H54 (cell line): Measurements from ENCODE around the gene CDH23.

Source experiments
- DNase-seq: peaks from one replicate; pipeline ENCODE4 v3.0.0; 2011; ENCODE audit warnings: low spot score, mixed read lengths; ENCODE audit not compliant: insufficient read length
- FAIRE-seq: peaks from 3 replicates; lab custom pipeline; 2011; peaks lifted over from hg19 to GRCh38; lab: Jason Lieb, UNC
- POLR2A ChIP-seq: IDR thresholded peaks from 2 replicates; pipeline ENCODE4 v1.6.1; 2011; ENCODE audit warnings: low read depth, mild to moderate bottlenecking, low read length

Gene CDH23

GRCh38 chr10:71483885-71484751, 87.4 kb downstream of the CDH23 start:
- FAIRE-seq (no peak), DNase-seq (no peak)
- no peak for TF ChIP-seq POLR2A

DNA sequence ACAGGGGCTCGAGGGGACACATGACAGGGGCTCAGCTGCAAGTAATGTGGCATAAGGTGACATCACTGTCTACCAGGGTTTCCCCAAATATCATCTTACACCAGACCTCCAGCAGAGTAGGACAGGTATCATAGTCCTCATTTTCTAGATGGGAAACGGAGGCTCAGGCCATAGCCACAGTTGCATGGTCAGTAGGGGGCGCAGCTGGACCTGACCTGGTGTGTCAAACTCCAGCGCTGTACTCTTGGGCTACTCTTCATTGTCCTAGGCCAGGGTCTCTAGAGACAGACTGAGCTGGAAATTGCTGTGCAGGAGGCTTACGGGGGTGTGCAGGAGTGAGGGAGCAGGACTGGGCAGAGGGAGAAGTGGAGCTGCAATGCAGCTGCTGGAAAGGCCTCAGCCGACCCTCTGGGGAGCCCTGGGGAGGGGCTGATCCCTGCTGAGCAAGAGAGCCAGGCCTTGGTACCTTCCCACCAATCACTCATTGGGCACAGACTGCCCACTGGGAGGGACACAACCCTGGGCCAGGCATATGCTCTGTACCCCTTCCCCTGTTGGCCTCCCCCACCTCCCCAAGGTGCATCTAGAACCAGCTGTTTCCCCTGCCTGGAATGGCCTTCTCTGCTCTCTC, 89.9 kb downstream of the CDH23 start:
- TF ChIP-seq POLR2A: no peak
- DNase-seq (peak; percentile 46), FAIRE-seq (no peak)

- FAIRE-seq (no peak), DNase-seq (no peak)
- TF ChIP-seq POLR2A: no peak
Observed at GRCh38 chr10:71487726-71488125, 91.0 kb downstream of the CDH23 start.

DNA sequence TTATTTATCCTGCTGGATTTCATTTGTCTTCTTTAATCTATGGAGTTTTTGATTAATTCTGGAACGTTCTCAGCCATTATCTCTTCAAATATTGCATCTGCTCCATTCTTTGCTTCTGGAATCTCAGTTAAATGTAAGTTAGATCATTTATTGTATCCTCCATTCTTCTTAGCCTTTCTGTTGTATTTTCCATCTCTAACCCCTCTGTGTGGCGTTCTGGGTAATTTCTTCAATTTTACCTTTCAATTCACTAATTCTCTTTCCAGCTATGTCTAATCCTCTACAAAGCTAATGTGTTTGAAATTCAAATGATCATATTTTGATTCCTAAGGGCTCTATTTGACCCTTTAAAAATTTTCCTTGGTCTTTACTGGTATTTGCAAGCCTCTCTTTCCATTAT, 92.4 kb downstream of the CDH23 start:
- FAIRE-seq: no peak
- TF ChIP-seq POLR2A: no peak
- no peak for DNase-seq

GRCh38 chr10:71492872-71493271, 96.2 kb downstream of the CDH23 start:
- FAIRE-seq (no peak), DNase-seq (no peak)
- no peak for TF ChIP-seq POLR2A

DNA sequence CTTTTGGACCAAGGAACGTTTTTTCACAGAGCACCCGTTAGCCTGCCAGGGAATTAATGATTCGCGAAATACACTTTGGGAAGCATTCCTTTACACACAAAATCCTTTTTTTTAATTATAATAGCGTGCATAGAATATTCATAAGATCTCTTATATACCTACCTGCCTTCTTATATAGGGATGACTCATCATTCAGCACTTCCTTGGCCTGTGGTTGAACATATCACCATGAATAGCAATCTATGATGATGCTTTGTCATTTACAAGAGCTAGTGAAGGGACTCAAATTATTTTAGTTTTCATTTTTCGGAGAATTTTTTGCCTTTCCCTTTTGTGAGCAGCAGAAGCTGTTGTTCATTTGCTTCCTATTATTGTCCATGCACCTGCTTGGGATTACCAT, 97.0 kb downstream of the CDH23 start:
- no peak for FAIRE-seq

GRCh38 chr10:71494476-71494875, 97.8 kb downstream of the CDH23 start:
- DNase-seq: no peak
- no peak for FAIRE-seq

More for the DNA sequence above, 97.0 kb downstream of the CDH23 start:
- TF ChIP-seq POLR2A: no peak
- DNase-seq: no peak

GRCh38 chr10:71494980-71495381, 98.3 kb downstream of the CDH23 start:
- no peak for TF ChIP-seq POLR2A
- DNase-seq (no peak), FAIRE-seq (no peak)

More at GRCh38 chr10:71494476-71494875, 97.8 kb downstream of the CDH23 start:
- no peak for TF ChIP-seq POLR2A

DNA sequence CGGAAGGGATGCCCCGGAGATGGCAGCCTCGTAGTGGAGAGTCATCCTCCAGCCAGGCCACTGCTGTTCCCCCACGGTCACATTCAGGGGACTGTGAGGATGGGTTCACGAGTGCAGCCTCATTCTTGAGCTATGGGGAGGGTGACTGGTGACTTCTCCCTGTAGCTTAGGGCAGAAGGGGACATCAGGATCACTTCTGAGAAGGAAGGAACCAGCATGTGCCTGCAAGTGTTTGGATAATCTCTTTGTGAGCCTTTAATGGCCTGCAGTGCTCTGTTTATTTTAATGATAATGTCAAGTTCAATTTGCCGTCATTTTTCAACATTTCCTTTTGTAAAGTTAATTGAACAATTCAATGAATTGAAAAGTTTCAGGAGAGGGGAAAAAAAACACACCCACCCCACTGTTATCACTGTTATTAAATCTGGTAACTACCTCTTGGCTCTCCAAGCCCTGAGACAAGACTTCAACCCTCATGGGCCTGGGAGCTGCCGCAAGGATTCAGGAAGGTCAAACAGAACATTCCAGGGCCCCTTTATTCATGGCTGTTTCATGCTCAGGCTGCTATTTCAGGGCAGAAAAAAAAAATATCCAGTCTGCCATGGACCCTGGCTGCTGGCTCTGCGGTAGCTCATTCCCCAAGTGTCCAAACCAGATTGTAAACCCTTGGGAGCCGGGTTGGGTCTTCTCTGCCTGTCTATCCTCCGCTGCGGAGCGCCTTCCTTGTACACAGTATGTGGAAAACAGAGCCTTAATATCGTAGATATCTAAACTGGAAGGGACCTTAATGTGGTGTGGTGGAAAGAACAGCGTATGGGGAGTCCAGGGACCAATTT, 100.4 kb downstream of the CDH23 start:
- FAIRE-seq (no peak), DNase-seq (no peak)
- no peak for TF ChIP-seq POLR2A

DNA sequence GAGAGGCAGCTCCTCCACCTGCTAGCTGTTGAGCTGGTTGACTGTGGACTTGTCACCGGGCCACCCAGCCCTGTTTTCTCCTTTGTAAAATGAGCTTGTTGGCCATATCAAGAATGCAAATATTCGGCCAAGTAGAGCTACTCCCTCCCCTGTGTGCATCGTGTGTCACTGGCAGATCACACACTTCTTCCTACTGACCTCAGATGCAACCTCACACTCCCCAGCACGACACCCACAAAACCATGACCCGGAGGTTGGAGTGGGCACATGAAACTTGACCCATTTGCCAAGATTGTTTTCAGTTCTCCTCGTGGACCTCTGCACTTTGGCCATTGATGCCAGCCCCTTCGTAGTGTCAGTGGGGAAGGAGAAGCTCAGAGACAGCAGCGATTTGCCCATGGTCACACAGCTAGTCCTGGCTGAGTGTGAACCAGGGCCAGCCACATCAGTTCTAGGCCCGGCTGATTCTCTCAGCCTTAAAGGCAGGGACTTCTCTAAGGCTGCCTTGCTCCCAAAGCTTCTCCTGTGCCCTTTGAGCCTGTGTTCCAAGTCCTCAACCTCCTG, 101.1 kb downstream of the CDH23 start:
- DNase-seq: no peak
- FAIRE-seq: no peak
- TF ChIP-seq POLR2A: no peak

DNA sequence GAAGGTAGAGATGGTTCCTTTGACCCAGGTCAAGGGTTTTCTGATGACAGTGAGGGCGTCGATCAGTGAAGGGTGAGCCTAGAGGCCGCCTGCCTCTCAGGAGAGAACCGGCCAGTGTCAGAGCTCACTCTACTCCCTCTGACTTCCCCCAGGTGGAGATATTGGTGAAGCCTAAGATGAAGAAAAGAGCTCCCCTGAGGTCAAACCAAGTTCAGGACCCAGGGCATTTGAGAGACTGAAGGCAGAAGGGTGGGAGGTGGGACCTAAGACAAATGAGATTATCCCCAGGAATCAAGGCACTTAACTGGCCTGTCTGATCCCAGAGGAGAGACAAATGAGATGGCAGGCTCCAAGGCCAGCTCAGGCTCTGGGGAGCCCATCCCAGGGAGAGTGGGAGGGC, 104.7 kb downstream of the CDH23 start:
- DNase-seq: no peak
- no peak for TF ChIP-seq POLR2A
- FAIRE-seq: no peak

GRCh38 chr10:71502190-71502589, 105.5 kb downstream of the CDH23 start:
- no peak for FAIRE-seq
- TF ChIP-seq POLR2A: no peak

GRCh38 chr10:71502851-71503250, 106.1 kb downstream of the CDH23 start:
- FAIRE-seq (no peak), DNase-seq (no peak)
- TF ChIP-seq POLR2A: no peak

More at GRCh38 chr10:71502190-71502589, 105.5 kb downstream of the CDH23 start:
- no peak for DNase-seq

DNA sequence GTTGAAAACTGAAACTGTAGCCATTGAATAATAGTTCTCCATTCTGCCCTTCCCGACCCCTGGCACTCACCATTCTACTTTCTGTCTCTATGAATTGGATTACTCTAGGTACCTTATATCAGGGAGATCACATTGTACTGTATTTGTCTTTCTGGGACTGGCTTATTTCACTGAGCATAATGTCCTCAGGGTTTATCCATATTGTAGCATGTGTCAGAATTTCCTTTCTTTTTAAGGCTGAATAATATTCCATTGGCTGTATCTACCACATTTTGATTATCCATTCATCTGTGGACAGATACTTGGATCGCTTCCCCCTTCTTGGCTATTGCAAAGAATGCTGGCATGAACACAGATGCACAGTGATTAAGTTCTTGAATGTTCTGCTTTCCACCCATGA, 107.4 kb downstream of the CDH23 start:
- no peak for TF ChIP-seq POLR2A
- no peak for DNase-seq
- FAIRE-seq: no peak
